Duodenal mucosa (tissue), 2 donors: ENCODE results near the gene CDH8.
"Not testable (repeated sequence)": the region's sequence is repeated elsewhere in the genome, so short reads cannot be mapped to it uniquely, and the experiment has no call there.

Experiments
- H3K27ac ChIP-seq: one replicate; pipeline ENCODE4 v1.7.0; 2013; ENCODE audit warnings: low read depth, low read length
- H3K27me3 ChIP-seq, 2 donors: one replicate each; pipeline ENCODE4 v1.7.0; 2013; ENCODE audit warnings: low read length in 2 of 2, control low read depth in 1 of 2; ENCODE audit not compliant: insufficient read depth in 2 of 2, control insufficient read depth in 1 of 2
- H3K36me3 ChIP-seq, 2 donors: one replicate each; pipeline ENCODE4 v1.7.0; 2013; ENCODE audit warnings: low read length in 2 of 2, control low read depth in 1 of 2; ENCODE audit not compliant: insufficient read depth in 2 of 2, control insufficient read depth in 1 of 2
- H3K4me1 ChIP-seq, 2 donors: one replicate each; pipeline ENCODE4 v1.7.0; 2013; ENCODE audit warnings: low read length in 2 of 2, control low read depth in 1 of 2; ENCODE audit not compliant: insufficient read depth in 2 of 2, control insufficient read depth in 1 of 2
- H3K4me3 ChIP-seq, 2 donors: one replicate each; pipeline ENCODE4 v1.7.0; 2013; ENCODE audit warnings: low read length in 2 of 2, low read depth in 1 of 2
- H3K9ac ChIP-seq, 2 donors: one replicate each; pipeline ENCODE4 v1.7.0; 2013; ENCODE audit warnings: low read length in 2 of 2, low read depth in 1 of 2
- H3K9me3 ChIP-seq, 2 donors: one replicate each; pipeline ENCODE4 v1.7.0; 2013; ENCODE audit warnings: low read length in 2 of 2, control low read depth in 1 of 2; ENCODE audit not compliant: control insufficient read depth in 1 of 2

The CDH8 gene

GRCh38 chr16:61807551-61807950, 228.7 kb downstream of the CDH8 start:
- no peaks in the 10 kb centered on the region for H3K36me3 ChIP-seq
- H3K27me3 ChIP-seq = no peaks in the 10 kb centered on the region
- no peak overlapping the region for H3K9ac ChIP-seq

GRCh38 chr16:61801217-61801616, 235.0 kb downstream of the CDH8 start:
- H3K4me1 ChIP-seq, H3K27ac ChIP-seq, H3K4me3 ChIP-seq, H3K27me3 ChIP-seq, H3K9ac ChIP-seq, H3K36me3 ChIP-seq: not testable (repeated sequence)
- peaks cover 0 to 11% of the 10 kb centered on the region in 2 donors for H3K9me3 ChIP-seq

More at GRCh38 chr16:61807551-61807950, 228.7 kb downstream of the CDH8 start:
- H3K27ac ChIP-seq = no peak overlapping the region
- H3K9me3 ChIP-seq = peaks cover 0 to 7% of the 10 kb centered on the region in 2 donors
- H3K4me1 ChIP-seq = no peaks in the 10 kb centered on the region
- H3K4me3 ChIP-seq = no peak overlapping the region

- no peaks in the 10 kb centered on the region for H3K27me3 ChIP-seq
- H3K4me1 ChIP-seq = no peaks in the 10 kb centered on the region
- peaks cover 0 to 11% of the 10 kb centered on the region in 2 donors for H3K9me3 ChIP-seq
- H3K36me3 ChIP-seq = no peaks in the 10 kb centered on the region
- no peak overlapping the region for H3K9ac ChIP-seq
- H3K27ac ChIP-seq = no peak overlapping the region
- H3K4me3 ChIP-seq = no peak overlapping the region
These were observed 237.5 kb downstream of the CDH8 start for GRCh38 chr16:61798741-61799140.

GRCh38 chr16:61797961-61798507, 238.2 kb downstream of the CDH8 start:
- H3K9me3 ChIP-seq = peaks cover 0 to 14% of the 10 kb centered on the region in 2 donors
- no peaks in the 10 kb centered on the region for H3K4me1 ChIP-seq
- H3K36me3 ChIP-seq = no peaks in the 10 kb centered on the region
- no peak overlapping the region for H3K4me3 ChIP-seq
- no peak overlapping the region for H3K27ac ChIP-seq
- H3K27me3 ChIP-seq = no peaks in the 10 kb centered on the region
- H3K9ac ChIP-seq = no peak overlapping the region

- Histone ChIP-seq H3K4me3 (no peak overlapping the region), H3K27ac (no peak overlapping the region), H3K27me3 (no peaks in the 10 kb centered on the region), H3K36me3 (no peaks in the 10 kb centered on the region), H3K9ac (no peak overlapping the region), H3K4me1 (no peaks in the 10 kb centered on the region), H3K9me3 (peaks cover 0 to 17% of the 10 kb centered on the region in 2 donors)
These were observed 238.9 kb downstream of the CDH8 start for GRCh38 chr16:61797296-61797795.

- Histone ChIP-seq H3K27ac (no peak overlapping the region), H3K9ac (no peak overlapping the region), H3K36me3 (no peaks in the 10 kb centered on the region), H3K27me3 (no peaks in the 10 kb centered on the region), H3K9me3 (peaks cover 7 to 9% of the 10 kb centered on the region in 2 donors), H3K4me1 (no peaks in the 10 kb centered on the region), H3K4me3 (no peak overlapping the region)
These were observed 243.9 kb downstream of the CDH8 start for GRCh38 chr16:61792194-61792909.

- H3K27ac ChIP-seq = no peak overlapping the region
- H3K4me1 ChIP-seq = no peaks in the 10 kb centered on the region
- H3K27me3 ChIP-seq = no peaks in the 10 kb centered on the region
- no peak overlapping the region for H3K4me3 ChIP-seq
- H3K9me3 ChIP-seq = peaks cover 7 to 9% of the 10 kb centered on the region in 2 donors
- H3K9ac ChIP-seq = no peak overlapping the region
- H3K36me3 ChIP-seq = no peaks in the 10 kb centered on the region
These were observed 244.8 kb downstream of the CDH8 start for GRCh38 chr16:61791464-61791863.

- H3K4me1 ChIP-seq, H3K27ac ChIP-seq, H3K27me3 ChIP-seq, H3K36me3 ChIP-seq, H3K4me3 ChIP-seq, H3K9me3 ChIP-seq, H3K9ac ChIP-seq: not testable (repeated sequence)
These were observed 254.4 kb downstream of the CDH8 start for GRCh38 chr16:61781855-61782254.

GRCh38 chr16:61780161-61780560, 256.1 kb downstream of the CDH8 start:
- H3K9me3 ChIP-seq = peaks cover 0 to 6% of the 10 kb centered on the region in 2 donors
- no peaks in the 10 kb centered on the region for H3K4me1 ChIP-seq
- no peaks in the 10 kb centered on the region for H3K27me3 ChIP-seq
- no peak overlapping the region for H3K9ac ChIP-seq
- H3K4me3 ChIP-seq = no peak overlapping the region
- H3K36me3 ChIP-seq = no peaks in the 10 kb centered on the region
- no peak overlapping the region for H3K27ac ChIP-seq

GRCh38 chr16:61770301-61770700, 265.9 kb downstream of the CDH8 start:
- Histone ChIP-seq H3K9ac (no peak overlapping the region), H3K27me3 (no peaks in the 10 kb centered on the region), H3K36me3 (no peaks in the 10 kb centered on the region), H3K4me1 (no peaks in the 10 kb centered on the region), H3K9me3 (peaks cover 0 to 3% of the 10 kb centered on the region in 2 donors), H3K27ac (no peak overlapping the region), H3K4me3 (no peak overlapping the region)
